ENCODE data around the gene CCDC3.

The CCDC3 gene

DNA sequence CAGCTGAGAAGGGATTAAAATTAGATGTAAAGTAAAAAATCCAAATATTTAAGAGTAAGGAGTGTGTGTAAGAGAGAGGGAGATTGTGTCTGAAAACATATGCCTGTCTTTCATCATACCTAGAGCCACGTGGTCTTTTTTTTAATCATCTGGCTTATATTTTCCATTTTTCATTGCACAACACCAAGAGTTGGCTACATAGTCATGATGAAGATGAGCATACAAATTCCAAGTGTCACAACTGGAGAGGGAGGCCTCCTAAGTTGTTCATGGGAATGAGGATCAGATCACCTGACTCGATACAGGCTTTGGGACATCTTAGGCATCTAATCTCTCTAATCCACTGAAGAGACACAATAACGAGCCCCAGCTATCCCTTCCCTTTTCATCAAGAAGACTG is 47.2 kb upstream of the CCDC3 start:
- no peak overlapping the region for H3K4me3 ChIP-seq (replicated peaks; ENCODE audit: insufficient read depth, low read length)
- no peak for DNase-seq (ENCODE audit: low read depth in 1 of 2, low spot score in 1 of 2)
- no peak overlapping the region for H3K27ac ChIP-seq (replicated peaks)
- TF ChIP-seq POLR2AphosphoS5 (IDR thresholded peaks at IDR 0.05; ENCODE audit: low read depth) = no peak
- TF ChIP-seq, protein P1, sequence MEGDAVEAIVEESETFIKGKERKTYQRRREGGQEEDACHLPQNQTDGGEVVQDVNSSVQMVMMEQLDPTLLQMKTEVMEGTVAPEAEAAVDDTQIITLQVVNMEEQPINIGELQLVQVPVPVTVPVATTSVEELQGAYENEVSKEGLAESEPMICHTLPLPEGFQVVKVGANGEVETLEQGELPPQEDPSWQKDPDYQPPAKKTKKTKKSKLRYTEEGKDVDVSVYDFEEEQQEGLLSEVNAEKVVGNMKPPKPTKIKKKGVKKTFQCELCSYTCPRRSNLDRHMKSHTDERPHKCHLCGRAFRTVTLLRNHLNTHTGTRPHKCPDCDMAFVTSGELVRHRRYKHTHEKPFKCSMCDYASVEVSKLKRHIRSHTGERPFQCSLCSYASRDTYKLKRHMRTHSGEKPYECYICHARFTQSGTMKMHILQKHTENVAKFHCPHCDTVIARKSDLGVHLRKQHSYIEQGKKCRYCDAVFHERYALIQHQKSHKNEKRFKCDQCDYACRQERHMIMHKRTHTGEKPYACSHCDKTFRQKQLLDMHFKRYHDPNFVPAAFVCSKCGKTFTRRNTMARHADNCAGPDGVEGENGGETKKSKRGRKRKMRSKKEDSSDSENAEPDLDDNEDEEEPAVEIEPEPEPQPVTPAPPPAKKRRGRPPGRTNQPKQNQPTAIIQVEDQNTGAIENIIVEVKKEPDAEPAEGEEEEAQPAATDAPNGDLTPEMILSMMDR (IDR thresholded peaks at IDR 0.05; ENCODE audit: insufficient read depth, low read length) = no peak
- TF ChIP-seq, protein P2, sequence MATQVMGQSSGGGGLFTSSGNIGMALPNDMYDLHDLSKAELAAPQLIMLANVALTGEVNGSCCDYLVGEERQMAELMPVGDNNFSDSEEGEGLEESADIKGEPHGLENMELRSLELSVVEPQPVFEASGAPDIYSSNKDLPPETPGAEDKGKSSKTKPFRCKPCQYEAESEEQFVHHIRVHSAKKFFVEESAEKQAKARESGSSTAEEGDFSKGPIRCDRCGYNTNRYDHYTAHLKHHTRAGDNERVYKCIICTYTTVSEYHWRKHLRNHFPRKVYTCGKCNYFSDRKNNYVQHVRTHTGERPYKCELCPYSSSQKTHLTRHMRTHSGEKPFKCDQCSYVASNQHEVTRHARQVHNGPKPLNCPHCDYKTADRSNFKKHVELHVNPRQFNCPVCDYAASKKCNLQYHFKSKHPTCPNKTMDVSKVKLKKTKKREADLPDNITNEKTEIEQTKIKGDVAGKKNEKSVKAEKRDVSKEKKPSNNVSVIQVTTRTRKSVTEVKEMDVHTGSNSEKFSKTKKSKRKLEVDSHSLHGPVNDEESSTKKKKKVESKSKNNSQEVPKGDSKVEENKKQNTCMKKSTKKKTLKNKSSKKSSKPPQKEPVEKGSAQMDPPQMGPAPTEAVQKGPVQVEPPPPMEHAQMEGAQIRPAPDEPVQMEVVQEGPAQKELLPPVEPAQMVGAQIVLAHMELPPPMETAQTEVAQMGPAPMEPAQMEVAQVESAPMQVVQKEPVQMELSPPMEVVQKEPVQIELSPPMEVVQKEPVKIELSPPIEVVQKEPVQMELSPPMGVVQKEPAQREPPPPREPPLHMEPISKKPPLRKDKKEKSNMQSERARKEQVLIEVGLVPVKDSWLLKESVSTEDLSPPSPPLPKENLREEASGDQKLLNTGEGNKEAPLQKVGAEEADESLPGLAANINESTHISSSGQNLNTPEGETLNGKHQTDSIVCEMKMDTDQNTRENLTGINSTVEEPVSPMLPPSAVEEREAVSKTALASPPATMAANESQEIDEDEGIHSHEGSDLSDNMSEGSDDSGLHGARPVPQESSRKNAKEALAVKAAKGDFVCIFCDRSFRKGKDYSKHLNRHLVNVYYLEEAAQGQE (IDR thresholded peaks at IDR 0.05; ENCODE audit: insufficient replicate concordance, low read depth) = no peak
- no peak for TF ChIP-seq SPI1 (IDR thresholded peaks at IDR 0.05; ENCODE audit: borderline replicate concordance, low read depth)
- TF ChIP-seq GABPA (IDR thresholded peaks at IDR 0.05; ENCODE audit: low read depth) = no peak
- no peaks in the 10 kb centered on the region for H3K27me3 ChIP-seq (ENCODE audit: insufficient read depth, poor library complexity, severe bottlenecking)

DNA sequence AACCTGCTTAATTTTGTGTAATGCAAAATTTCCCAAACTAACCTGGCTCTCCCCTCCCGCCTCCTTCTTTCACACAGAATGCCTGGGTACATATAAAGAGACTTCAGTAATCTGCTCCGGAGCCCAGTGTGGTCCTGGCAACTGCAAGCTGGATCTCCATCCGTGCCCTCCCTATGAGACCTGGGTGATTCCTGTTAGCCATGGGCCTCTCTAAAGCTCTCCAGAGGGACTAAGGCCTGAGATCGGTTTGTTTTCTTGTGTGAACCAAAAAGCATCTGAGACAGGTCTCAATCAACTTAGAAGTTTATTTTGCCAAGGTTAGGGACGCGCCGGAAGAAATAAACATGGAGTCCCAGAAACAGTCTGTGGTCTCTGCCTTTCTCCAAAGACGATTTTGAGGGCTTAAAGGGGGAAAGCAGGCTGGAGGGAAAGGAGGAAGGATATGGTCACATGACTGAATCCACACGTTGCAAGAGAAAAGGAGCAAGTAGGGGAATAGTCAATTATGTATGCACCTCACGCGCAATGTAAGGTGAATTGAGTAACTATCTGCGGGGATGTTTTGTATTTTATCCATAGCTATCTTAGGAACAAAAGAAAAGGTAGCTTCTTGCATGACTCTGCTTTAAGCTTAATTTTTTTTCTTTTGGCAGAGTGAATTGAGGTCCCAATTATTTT is 46.2 kb upstream of the CCDC3 start:
- TF ChIP-seq SPI1 (IDR thresholded peaks at IDR 0.05; ENCODE audit: borderline replicate concordance, low read depth) (no peak), POLR2AphosphoS5 (IDR thresholded peaks at IDR 0.05; ENCODE audit: low read depth) (no peak), GABPA (IDR thresholded peaks at IDR 0.05; ENCODE audit: low read depth) (no peak)
- TF ChIP-seq, protein P2 (IDR thresholded peaks at IDR 0.05; ENCODE audit: insufficient replicate concordance, low read depth) = no peak
- TF ChIP-seq, protein P1 (IDR thresholded peaks at IDR 0.05; ENCODE audit: insufficient read depth, low read length) = no peak
- Histone ChIP-seq H3K27me3 (ENCODE audit: insufficient read depth, poor library complexity, severe bottlenecking) (no peaks in the 10 kb centered on the region), H3K4me3 (replicated peaks; ENCODE audit: insufficient read depth, low read length) (no peak overlapping the region), H3K27ac (replicated peaks) (no peak overlapping the region)
- no peak for DNase-seq (ENCODE audit: low read depth in 1 of 2, low spot score in 1 of 2)

DNA sequence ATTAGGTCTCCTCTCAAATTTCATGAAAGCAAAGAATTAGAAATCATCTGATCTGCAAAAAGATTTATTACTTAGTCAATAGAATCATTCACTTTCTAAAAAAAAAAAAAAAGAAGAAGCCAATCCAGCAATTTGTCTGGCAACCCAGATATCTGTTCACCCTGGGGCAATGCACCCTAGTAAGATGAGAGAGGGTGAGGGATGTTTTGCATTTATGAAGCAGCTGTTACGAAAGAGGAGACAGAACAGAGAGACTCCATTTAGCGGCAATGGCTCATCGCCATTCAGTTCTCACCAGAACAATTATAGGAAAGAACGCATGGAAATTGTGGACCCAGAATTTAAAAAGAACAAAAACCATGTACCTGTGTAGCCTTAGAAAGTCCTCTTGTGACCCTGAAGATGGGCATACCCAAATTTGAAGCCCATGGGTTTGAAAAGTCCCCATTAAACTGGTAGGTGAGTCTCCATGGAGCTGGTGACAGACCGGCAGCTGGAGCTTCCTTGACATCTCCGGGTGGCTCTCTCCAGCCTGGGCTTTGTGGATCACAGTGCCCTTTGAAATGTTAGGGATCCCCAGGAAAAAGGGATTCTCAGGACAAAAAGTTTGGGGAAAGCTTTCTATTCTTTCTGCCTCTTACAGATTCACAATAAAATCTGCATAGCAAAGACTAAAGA is 45.5 kb upstream of the CCDC3 start:
- H3K27me3 ChIP-seq (ENCODE audit: insufficient read depth, poor library complexity, severe bottlenecking) = no peaks in the 10 kb centered on the region

More for the DNA sequence above, 45.5 kb upstream of the CCDC3 start:
- Histone ChIP-seq H3K27ac (replicated peaks) (no peak overlapping the region), H3K4me3 (replicated peaks; ENCODE audit: insufficient read depth, low read length) (no peak overlapping the region)
- TF ChIP-seq GABPA (IDR thresholded peaks at IDR 0.05; ENCODE audit: low read depth) (no peak), POLR2AphosphoS5 (IDR thresholded peaks at IDR 0.05; ENCODE audit: low read depth) (no peak), SPI1 (IDR thresholded peaks at IDR 0.05; ENCODE audit: borderline replicate concordance, low read depth) (no peak)
- TF ChIP-seq, protein P2 (IDR thresholded peaks at IDR 0.05; ENCODE audit: insufficient replicate concordance, low read depth) = no peak
- TF ChIP-seq, protein P1 (IDR thresholded peaks at IDR 0.05; ENCODE audit: insufficient read depth, low read length) = no peak
- DNase-seq (ENCODE audit: low read depth in 1 of 2, low spot score in 1 of 2) = no peak

Data from HL-60 (cell line).